GM18499 (cell line): ENCODE measurements around the gene TYW1B.
"Not testable (repeated sequence)": the region's sequence is repeated elsewhere in the genome, so short reads cannot be mapped to it uniquely, and the experiment has no call there.

Experiments used
- ATAC-seq: cut with Tn5 transposase; IDR thresholded peaks from one replicate; pipeline ENCODE4 v1.9.1; 2021; ENCODE audit warnings: moderate number of reproducible peaks; ENCODE audit not compliant: insufficient read depth, unreplicated experiment

TYW1B gene

DNA sequence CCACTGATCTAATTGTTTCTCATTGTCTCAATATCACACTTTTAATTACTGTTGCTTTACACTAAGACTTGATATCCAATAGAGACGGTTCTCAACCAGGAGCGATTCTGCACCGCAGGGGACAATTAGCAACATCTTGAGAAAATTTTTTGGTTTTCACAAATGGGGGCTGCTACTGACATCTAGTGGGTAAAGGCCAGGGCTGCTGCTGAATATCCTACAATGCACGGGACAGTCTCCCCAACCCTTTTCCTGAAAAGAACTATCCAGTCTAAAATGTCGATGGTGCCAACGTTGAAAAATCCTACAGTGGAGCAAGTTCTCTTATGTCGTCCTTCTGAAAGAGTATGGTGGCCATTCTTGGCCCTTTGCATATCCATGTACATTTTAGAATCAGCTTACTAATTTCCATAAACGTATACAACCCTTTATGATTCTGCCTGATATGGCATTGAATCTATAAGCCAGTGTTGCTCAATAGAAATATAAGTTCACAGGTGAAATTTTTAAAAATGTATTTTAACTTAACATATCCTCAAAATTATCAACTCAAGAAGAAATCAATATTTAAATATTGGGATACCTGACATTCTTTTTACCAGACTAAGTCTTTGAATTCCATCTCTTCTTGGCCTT, 192.6 kb downstream of the TYW1B start:
- ATAC-seq: not testable (repeated sequence)

DNA sequence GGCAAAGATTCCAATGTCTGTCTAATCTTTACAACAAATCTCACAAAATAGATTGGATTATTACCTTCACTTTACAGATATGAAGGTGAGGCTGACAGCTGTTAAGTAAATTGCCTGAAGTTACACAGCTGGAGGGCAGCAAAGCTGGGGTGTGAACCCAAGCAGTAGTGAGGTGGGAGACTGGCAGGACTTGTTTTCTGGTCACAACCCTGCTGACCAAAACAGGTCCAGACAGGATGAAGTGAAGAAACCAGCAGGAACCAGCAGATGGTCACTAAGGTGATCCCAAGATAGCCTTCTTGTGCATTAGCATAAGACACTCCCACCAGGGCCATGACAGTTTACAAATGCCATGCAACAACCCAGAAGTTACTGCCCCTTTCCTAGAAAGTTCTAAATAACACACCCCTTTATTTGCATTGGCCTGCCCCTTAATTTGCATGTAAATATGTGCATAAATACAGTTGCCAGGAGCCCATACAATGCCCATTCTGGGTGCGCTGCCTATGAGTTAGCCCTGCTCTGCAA, 195.2 kb downstream of the TYW1B start:
- not testable (repeated sequence) for ATAC-seq

DNA sequence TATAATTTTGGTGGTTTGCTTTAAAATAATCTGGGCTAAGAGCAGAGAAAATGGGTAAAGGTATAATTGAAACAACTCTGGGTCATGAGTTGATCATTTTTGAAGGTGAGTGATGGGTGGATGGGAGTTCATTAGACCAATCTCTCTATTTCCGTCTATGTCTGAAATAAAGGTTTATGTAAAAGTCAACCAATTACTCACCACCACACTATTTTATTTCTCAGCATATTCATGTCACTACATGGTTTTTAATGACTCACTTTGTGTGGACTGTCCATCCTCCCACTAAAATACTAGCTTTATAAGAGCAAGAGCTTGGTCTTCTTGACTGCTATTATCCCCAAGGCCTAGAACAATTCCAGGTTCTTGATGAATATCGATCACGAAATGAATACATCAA, 199.6 kb downstream of the TYW1B start:
- ATAC-seq: not testable (repeated sequence)

DNA sequence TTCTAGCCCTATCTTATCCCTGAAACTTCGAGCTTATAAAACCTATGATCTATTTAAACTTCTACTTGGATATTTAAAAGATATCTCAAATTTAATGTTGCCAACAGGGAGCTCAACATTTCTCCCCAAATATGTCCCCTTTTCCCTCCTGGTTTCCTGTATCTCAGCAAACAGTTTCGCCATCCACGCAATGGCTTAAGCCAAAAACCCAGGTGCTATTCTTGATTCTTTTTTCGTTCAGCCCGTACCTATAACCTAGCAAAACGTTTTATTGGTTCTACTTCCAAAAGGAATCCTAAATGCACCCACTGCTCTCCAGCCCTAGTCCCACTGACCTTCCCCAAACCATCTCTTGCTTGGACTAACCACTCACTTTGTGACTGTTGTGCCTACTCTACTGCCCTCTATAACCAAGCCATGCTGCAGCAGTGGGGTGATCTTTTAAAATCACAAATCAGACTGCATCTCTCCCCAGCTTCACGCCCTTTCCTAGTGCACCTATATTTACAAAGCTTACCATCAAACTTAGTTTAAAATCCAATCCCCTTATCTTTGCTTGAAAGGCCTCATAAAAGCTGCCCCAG, 201.5 kb downstream of the TYW1B start:
- ATAC-seq: peak; percentile 16

DNA sequence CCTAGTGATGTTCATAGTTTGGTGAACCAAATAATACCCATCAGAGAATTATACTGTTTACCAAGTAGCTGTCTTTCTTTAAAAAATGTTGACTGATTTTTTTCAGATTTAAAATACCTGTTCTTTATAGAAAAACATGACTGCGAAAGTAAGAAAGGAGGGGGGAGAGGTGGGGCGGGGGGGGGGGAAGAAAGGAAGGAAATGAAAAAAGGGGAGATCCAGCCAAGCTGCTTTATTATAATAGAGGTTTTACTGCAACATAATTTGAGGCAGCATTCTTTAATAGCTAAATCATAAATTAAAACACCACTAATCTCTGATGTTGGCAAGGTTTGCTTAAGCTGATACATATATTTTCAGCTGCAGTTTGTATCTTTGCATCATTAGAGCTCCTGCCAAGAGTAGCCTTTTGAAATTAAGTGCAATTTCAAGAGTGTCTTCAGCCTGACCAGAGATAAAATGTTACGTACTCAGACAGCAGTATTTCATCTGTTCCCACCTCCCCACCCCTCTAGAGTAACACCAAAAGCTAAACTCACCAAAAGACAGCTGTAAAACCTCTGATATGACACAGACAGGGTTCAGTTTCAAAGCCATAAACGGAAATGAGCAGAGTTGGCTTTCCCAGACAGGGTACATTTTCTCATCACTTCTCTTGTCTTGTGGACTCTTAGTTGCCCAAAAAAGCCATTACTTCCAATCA, 202.1 kb downstream of the TYW1B start:
- ATAC-seq: peak; percentile 79

DNA sequence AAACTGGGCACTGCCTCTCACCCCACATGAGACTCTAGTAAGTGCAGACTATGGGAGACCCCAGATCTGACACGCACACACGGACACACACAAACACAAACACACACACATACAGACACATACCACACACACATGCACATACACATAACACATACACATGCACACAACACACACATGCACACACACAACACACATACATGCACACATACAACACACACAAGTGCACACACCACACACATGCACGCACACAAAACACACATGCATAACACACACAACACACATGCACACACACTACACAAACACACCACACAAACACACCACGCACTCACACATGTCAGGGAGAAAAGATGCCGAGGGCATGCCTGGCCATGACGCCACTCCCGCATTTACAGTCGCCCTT, 205.5 kb downstream of the TYW1B start:
- no peak for ATAC-seq

DNA sequence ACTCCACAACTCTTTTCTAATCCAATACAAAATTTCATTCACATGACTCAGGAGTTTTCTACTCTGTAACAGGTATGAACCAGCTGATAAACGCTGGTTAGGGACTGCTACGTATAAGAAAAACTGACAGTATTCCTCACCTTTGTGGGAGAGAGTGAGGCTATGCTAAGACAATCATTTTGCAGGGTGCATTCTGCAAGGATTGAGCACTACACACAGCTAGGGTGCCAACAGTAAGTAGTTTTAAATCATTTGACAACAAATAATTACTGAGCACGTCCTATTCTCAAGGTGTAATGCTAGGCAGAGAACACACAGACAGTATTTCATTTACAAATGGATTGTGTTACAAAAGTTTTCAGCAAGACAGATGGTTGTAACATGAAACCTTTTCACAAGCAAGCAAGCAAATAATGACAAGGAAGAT, 206.2 kb downstream of the TYW1B start:
- not testable (repeated sequence) for ATAC-seq

DNA sequence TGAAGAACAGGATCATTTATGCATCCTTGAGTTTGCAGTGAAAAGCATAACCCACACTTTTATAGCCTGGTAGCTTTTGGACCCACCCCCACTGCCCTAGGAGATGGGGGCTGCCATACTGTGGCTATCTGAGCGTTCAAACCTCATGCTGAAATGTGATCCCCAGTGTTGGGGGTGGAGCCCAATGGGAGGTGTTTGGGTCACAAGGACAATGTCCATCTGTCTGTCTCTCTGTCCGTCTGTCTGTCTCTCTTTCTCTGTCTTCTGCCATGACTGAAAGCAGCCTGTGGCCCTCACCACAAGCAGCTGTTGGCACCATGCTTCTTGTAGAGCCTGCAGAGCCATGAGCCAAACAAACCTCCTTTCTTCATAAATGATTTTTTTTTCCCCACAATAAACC, 207.1 kb downstream of the TYW1B start:
- ATAC-seq: not testable (repeated sequence)

DNA sequence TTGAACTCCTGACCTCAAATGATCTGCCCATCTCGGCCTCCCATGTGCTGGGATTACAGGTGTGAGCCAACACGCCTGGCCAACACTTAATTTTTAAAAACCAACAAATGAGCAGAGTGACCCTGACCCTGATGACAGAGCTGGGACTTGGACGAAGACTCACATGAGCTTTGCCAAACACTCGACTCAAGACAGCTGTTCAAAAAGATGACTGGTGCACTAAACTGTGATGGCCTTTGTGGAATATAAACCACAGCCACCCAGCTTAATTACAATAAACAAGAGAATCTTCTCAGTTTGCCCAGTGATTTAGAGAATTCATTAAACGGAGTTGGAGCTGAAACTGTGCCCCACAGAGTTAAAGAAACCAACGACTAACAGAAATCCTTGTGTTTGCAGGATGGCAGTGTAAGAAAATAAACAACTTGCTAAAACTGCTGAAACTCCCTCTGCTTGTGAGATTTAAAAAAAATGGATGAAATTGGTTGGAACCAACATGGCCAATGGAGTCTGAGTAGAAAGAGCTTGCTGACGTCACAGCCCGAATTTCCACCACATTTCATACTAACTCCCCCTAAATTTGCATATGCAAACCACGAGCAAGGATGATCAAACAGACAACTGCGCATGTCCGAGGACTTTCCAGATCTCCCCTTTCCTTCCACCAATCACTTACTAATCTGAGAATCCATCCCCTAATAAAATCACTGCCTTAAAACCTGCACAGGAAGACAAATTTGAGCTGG, 209.4 kb downstream of the TYW1B start:
- ATAC-seq: not testable (repeated sequence)

DNA sequence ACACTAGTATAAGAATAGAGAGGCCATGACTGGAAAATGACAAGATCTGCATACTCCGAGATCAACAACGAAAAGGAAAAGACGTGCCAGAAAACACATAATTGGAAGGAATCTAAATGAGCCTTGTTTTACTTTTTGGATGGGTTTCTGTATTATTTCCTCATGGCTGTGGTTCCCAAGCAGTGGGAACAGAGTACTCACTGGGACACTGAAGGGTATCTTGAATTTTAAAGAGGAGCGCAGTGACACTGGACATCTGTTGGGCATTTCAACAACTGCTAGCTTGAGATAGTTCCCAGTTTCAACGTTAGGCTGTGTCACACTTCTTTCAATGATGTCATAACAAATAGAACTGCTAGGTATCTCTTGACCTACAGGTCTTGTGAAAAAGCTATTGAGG, 218.2 kb downstream of the TYW1B start:
- not testable (repeated sequence) for ATAC-seq

DNA sequence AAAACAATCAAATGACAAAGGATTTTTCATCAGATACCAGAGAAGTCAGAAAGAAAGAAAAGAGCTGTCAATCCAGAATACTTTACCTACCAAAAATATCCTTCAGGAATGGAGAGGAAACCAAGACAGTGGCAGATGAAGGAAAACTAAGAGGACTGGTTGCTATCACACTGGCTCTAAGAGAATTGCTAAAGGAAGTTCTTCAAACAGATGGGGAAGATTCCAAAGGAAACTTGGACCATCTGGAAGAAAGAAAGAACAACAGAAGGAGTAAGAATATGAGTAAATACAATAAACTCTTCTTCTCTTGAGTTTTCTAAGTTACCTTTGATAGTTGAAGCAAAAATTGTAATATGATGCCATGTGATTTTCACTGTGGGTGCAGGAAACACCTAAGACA, 220.0 kb downstream of the TYW1B start:
- ATAC-seq: not testable (repeated sequence)

DNA sequence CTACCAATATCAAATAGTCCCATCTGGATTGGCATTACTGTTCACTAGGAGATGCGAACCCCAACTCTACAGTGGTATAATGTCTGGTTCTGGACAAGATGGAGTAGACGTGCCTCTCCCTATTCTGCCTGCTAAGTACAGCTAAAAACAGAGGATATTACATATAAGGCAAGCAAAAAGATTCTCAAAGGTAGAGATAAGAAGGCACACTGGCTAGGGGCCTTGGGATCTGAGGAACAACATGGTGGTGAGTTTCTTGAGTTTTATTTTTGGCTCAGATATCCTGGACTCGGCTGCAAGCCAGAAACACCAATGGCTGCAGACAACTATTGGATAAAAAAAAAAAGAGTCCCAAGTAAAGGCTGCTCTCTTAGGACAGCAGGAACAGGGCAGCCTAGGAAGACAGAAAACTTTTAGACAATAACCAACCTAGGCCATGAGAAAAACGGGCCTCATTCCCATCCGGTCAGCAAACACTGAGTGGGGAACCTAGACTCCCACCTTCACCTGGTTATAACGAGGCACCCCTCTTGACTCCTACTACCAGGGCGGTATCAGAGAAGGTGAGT, 222.1 kb downstream of the TYW1B start:
- not testable (repeated sequence) for ATAC-seq

DNA sequence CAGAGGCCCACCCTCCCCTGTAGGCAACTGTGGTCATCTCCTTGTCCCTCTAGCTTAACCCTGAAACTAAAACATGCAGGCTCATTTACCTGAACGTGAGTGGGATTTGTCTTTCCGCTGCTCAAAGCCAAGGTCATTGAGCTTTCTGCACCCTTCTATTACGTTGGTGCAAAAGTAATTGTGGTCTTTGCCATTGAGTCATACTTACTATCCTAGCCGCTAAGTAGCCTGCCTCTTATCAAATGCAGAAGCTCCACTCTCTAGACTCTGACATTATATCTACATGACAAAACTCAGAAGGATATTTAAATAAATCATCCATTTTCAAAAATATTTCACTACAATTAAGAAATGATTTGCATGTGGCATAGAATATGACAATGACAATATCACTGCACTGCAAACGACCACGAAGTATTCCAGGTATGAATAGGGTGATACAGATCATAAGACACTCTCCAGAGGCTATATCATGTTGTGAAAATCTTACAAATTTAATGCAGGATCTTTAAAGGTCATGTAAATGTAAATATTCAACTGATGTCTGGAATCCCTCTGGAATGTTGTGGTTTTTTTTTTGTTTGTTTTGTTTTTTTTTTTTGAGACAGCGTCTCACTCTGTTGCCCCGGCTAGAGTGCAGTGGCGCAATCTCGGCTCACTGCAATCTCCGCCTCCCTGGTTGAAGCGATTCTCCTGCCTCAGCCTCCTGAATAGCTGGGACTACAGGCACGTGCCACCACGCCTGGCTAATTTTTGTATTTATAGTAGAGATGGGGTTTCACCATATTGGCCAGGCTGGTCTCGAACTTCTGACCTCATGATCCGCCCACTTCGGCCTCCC, 223.0 kb downstream of the TYW1B start:
- not testable (repeated sequence) for ATAC-seq

DNA sequence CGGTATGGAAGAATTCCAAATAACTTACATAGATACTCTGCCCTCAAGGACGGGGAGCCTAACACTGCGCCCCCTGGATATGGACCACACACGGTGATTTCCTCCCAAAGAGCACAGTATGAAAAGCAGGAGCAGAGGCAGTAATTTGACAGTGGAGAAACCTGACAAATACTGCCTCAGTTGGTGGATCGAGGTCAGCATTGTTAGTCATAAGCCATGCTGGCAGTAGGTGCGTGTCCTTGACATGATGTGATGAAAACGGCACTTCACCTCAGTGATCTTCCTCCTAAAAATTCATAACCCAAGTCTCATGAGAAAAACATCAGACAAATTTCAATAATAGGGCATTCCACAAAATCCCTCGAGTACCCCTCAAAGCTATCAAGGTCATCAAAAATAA, 224.5 kb downstream of the TYW1B start:
- ATAC-seq: not testable (repeated sequence)

DNA sequence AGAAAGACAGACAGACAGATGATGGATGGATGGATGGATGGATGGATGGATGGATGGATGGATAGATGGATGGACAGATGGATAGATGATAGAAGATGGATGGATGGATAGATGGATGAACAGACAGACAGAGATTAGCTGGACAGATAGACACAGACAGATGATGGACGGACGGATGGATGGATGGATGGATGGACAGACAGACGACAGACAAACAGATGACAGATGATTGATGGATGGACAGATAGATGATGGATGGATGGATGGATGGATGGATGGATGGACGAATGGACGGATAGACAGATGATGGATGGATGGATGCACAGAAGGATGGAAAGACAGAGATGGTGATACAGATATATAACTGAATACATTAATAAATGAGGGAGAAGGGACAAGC, 224.9 kb downstream of the TYW1B start:
- ATAC-seq: no peak

DNA sequence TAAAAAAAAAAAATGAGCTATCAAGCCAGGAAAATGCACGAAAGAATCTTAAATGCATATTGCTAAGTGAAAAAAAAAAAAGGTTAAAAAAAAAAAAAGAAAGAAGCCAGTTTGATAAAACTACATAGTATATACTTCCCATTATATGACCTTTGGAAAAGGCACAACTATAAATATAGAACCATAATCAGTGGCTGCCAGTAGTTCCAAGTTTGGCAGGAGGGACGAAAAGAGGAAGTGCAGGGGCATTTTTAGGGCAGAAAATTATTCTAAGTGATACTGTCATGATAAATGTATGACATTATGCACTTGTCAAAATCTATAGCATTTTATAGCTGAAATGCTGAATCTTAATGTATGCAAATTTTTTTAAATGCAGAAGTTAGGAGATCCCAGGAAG, 226.3 kb downstream of the TYW1B start:
- ATAC-seq: not testable (repeated sequence)

DNA sequence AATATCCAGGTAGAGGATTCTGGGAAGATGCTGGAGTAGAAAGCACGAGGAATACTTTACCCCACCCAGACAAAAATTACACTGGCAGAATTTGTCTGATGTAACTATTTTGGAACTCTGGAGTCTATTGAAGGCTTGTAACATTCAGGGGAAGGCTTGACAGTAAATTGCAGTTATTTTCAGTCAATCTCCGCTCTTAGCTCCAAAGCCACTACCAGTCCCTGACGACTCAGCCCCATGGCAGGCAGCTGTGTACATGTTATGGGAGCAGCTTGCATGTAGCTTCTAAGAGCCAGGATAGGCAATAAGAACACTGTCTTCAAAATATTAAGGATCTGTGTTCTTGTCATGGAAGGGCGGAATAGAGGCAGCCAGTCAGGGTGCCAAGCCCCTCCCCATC, 238.0 kb downstream of the TYW1B start:
- not testable (repeated sequence) for ATAC-seq

DNA sequence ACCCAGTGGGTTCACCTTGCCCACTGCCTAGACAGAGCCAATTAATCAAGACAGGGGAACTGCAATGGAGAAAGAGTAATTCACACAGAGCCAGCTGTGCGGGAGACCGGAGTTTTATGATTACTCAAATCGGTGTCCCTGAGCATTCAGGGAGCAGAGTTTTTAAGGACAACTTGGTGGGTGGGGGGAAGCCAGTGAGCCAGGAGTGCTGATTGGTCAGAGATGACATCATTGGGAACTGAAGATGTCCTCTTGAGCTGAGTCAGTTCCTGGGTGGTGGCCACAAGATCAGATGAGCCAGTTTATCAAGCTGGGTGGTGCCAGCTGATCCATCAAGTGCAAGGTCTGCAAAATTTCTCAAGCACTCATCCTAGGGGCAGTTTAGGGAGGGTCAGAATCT, 240.7 kb downstream of the TYW1B start:
- not testable (repeated sequence) for ATAC-seq

DNA sequence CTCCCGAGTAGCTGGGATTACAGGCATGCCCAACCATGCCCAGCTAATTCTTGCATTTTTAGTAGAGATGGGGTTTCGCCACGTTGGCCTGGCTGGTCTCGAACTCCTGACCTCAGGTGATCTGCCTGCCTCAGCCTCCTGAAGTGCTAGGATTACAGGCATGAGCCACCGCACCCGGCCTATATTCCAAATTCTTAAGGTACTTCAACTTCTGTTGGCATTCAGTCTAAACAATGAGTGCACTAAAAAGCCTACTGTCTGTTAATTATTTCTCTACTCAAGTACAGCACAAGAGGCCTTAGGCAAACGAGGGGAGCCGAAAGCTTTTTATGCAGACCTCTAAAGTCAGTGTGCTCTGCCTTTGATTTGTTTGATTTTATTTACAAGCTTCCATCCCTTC, 243.4 kb downstream of the TYW1B start:
- ATAC-seq: not testable (repeated sequence)
